IPS-18a (cell line): ENCODE measurements around the gene CERCAM.
"Not testable (repeated sequence)": the region's sequence is repeated elsewhere in the genome, so short reads cannot be mapped to it uniquely, and the experiment has no call there.

Experiments used
- H3K27ac ChIP-seq: one replicate; pipeline ENCODE4 v1.5.1; 2013; ENCODE audit warnings: low read length
- H3K27me3 ChIP-seq: one replicate; pipeline ENCODE4 v1.6.1; 2013; ENCODE audit warnings: mild to moderate bottlenecking, low read length; ENCODE audit not compliant: control insufficient read depth, insufficient read depth
- H3K36me3 ChIP-seq: one replicate; pipeline ENCODE4 v1.6.1; 2013; ENCODE audit warnings: low read depth, low read length; ENCODE audit not compliant: control insufficient read depth
- H3K4me1 ChIP-seq: one replicate; pipeline ENCODE4 v1.6.1; 2013; ENCODE audit warnings: low read depth, low read length; ENCODE audit not compliant: control insufficient read depth
- H3K4me3 ChIP-seq: one replicate; pipeline ENCODE4 v1.5.1; 2013; ENCODE audit warnings: low read length
- H3K9ac ChIP-seq: one replicate; pipeline ENCODE4 v1.6.1; 2013; ENCODE audit warnings: mild to moderate bottlenecking, low read length, moderate library complexity
- H3K9me3 ChIP-seq: one replicate; pipeline ENCODE4 v1.6.1; 2013; ENCODE audit warnings: low read depth, low read length; ENCODE audit not compliant: control insufficient read depth

CERCAM gene

DNA sequence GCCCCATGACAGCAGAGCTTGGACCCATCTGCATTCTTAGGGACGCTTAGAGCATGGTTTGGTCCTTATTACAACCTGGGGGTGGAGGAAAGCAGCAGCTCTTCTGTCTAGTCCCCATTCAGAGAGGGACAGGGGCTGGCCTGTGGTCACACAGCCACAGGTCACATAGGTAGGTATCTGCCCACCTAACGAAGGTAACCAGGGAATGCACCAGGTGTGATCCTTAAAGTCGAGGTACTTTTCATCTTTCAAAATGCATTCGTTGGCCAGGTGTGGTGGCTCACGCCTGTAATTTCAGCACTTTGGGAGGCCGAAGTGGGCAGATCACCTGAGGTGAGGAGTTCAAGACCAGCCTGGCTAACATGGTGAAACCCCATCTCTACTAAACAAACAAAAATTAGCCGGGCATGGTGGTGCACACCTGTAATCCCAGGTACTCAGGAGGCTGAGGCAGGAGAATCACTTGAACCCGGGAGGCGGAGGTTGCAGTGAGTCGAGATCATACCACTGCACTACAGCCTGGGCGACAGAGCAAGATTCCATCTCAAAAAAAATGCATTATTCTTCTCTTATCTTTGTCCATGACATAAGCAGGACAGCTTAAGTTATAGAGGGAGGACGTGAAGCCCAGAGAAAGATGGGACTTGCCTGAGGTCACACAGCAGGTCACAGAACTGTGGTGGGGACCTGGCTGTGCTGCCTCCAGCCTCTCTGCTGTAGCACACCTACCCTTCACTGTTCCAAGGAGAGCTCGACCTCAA, 1.5 kb downstream of the CERCAM start:
- not testable (repeated sequence) for H3K4me1 ChIP-seq, H3K27ac ChIP-seq, H3K9ac ChIP-seq, H3K36me3 ChIP-seq, H3K9me3 ChIP-seq, H3K4me3 ChIP-seq
- peaks cover 47% of the 10 kb centered on the region for H3K27me3 ChIP-seq

DNA sequence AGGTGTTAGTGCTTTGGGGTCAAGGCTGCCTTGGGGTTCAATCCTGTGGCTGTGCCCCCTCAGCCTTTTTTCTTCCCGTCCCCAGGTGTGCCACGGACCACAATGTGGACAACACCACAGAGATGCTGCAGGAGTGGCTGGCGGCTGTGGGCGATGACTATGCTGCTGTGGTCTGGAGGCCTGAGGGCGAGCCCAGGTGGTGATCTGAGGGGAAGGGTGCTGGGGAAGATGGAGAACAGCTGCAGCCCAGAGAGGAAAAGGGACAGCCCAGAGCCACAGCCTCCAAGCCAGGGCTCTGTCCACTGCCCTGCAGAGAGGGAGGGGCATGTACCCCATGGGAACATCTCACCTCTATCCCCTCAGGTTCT, 2.1 kb downstream of the CERCAM start:
- no peak overlapping the region for H3K9ac ChIP-seq
- no peaks in the 10 kb centered on the region for H3K36me3 ChIP-seq
- H3K27me3 ChIP-seq, result peaks cover 41% of the 10 kb centered on the region
- H3K9me3 ChIP-seq, result no peaks in the 10 kb centered on the region
- H3K4me3 ChIP-seq, result no peak overlapping the region
- peaks cover 6% of the 10 kb centered on the region for H3K4me1 ChIP-seq
- no peak overlapping the region for H3K27ac ChIP-seq

DNA sequence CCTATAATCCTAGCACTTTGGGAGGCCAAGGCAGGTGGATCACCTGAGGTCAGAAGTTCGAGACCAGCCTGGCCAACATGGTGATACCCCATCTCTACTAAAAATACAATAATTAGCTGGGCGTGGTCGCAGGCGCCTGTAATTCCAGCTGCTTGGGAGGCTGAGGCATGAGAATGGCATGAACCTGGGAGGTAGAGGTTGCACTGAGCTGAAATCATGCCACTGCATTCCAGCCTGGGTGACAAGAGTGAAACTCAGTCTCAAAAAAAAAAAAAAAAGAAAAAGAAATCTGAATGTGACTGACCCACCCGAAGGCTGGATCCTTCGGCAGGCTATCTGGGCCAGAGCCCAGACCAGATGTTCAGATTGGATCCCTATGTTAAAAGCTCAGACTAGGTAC, 2.7 kb downstream of the CERCAM start:
- not testable (repeated sequence) for H3K36me3 ChIP-seq, H3K9me3 ChIP-seq, H3K9ac ChIP-seq, H3K27ac ChIP-seq, H3K4me1 ChIP-seq, H3K4me3 ChIP-seq
- peaks cover 41% of the 10 kb centered on the region for H3K27me3 ChIP-seq

DNA sequence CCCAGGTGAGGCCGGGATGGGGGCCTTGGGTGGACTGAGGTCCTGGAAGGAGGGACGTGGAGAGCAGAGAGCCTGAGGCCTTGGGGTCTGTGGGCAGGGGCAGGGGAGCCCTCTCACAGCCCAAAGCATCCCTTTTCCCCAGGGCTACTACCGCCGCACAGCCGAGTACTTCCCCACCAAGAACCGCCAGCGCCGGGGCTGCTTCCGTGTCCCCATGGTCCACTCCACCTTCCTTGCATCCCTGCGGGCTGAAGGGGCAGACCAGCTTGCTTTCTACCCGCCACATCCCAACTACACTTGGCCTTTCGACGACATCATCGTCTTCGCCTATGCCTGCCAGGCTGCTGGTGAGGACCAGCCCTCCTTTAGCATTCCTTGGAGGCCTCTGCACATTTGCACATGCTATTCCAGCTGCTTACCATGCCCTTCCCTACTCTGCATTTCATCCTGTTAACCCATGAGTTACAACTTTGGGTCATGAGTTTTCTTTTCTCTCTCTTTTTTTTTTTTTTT, 3.7 kb downstream of the CERCAM start:
- H3K27ac ChIP-seq, result no peak overlapping the region

DNA sequence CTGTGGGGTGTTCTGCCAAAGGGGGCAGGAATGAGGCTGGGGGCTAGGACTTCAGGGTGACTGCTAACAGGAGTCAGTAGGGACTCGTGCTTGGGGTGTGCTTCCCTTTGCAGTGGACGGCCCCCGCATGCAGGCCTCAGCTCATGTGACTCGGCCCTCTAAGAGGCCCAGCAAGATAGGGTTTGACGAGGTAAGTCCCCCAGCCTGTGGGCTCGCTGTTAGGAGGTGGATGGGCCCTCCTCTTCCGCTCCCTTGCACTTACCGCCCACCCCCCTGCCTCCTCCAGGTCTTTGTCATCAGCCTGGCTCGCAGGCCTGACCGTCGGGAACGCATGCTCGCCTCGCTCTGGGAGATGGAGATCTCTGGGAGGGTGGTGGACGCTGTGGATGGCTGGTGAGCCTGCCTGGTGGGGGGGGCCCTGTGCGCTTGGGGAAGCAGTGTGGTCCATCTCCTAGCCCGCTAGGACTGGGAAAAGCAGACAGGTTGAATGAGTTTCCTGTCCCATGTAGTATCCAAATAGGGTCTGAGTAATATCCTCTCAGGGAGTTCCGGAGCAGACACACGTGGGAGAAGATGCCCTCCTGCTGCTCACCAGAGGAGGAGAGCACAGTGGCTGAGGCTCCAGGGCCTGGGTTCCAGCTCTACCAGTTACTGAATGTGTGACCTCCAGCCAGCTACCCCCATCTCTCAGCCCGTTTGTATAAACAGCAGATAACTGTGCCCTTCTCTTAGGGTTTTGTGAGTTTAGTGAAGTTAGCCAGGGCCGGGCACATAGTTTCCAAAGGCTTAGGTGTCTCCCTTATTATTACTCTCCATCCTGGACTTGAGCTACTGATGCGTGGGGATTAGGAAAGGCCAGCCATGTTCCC, 8.2 kb downstream of the CERCAM start:
- Histone ChIP-seq H3K27me3 (no peaks in the 10 kb centered on the region), H3K4me3 (no peak overlapping the region), H3K9me3 (no peaks in the 10 kb centered on the region), H3K9ac (no peak overlapping the region), H3K4me1 (no peaks in the 10 kb centered on the region), H3K36me3 (no peaks in the 10 kb centered on the region), H3K27ac (no peak overlapping the region)

More for the DNA sequence above, 3.7 kb downstream of the CERCAM start:
- H3K27me3 ChIP-seq, result peaks cover 33% of the 10 kb centered on the region
- H3K36me3 ChIP-seq, result no peaks in the 10 kb centered on the region
- H3K4me3 ChIP-seq, result no peak overlapping the region
- H3K4me1 ChIP-seq, result peaks cover 2% of the 10 kb centered on the region
- H3K9ac ChIP-seq, result no peak overlapping the region
- no peaks in the 10 kb centered on the region for H3K9me3 ChIP-seq

DNA sequence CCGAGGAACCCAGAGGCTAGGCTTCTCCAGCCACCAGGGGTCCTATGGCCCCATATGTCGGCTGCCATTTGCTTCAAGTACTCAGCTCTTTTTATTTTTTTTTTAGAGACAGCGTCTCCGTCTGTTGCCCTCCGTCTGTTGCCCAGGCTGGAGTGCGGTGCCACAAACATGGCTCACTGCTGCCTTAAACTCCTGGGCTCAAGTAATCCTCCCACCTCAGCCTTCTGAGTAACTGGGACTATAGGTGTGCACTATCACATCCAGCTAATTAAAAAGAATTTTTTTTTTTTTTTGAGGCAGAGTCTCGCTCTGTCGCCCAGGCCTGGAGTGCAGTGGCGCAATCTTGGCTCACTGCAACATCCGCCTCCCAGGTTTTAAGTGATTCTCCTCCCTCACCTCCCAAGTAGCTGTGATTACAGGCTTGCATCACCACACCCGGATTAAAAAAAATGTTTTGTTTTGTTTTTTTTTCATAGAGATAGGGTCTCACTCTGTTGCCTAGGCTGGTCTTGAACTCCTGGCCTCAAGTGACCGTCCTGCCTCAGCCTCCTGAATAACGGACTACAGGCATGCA, 8.9 kb downstream of the CERCAM start:
- Histone ChIP-seq H3K36me3 (no peaks in the 10 kb centered on the region), H3K4me1 (no peaks in the 10 kb centered on the region), H3K27ac (no peak overlapping the region), H3K27me3 (no peaks in the 10 kb centered on the region), H3K4me3 (no peak overlapping the region), H3K9me3 (no peaks in the 10 kb centered on the region), H3K9ac (no peak overlapping the region)

DNA sequence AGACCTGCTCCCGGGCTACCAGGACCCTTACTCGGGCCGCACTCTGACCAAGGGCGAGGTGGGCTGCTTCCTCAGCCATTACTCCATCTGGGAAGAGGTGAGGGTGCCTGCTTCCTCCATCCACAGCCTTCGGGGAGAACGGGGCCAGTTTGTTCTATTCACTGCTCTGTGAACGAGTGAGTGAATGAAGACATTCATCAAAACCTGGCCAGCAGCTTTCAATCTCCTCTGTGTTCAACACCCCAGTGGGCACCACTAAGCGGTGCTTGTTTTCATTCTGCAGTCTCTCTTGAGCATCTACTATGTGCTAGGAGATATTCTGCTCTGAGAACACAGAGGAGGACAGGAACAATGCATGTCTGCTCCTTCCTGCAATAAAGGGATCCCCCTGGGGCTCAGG, 10.6 kb downstream of the CERCAM start:
- no peaks in the 10 kb centered on the region for H3K9me3 ChIP-seq
- no peak overlapping the region for H3K9ac ChIP-seq
- H3K27me3 ChIP-seq, result no peaks in the 10 kb centered on the region

DNA sequence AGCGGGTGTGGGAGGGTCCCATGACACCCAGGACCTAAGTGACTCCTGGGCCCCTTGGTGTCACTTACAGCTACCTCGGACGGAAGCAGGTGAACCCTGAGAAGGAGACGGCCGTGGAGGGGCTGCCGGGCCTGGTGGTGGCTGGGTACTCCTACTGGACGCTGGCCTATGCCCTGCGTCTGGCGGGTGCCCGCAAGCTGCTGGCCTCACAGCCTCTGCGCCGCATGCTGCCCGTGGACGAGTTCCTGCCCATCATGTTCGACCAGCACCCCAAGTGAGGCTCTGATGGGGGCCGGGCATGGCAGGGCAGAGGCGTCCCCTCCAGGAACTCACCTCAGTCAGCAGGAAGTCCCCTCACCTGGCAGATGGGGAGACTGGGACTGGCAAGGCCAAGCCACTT, 13.7 kb downstream of the CERCAM start:
- H3K36me3 ChIP-seq, result no peaks in the 10 kb centered on the region
- H3K4me1 ChIP-seq, result no peaks in the 10 kb centered on the region
- no peaks in the 10 kb centered on the region for H3K27me3 ChIP-seq
- no peak overlapping the region for H3K9ac ChIP-seq
- no peak overlapping the region for H3K4me3 ChIP-seq
- H3K27ac ChIP-seq, result no peak overlapping the region
- no peaks in the 10 kb centered on the region for H3K9me3 ChIP-seq

More for the DNA sequence above, 10.6 kb downstream of the CERCAM start:
- Histone ChIP-seq H3K4me3 (no peak overlapping the region), H3K27ac (no peak overlapping the region), H3K4me1 (no peaks in the 10 kb centered on the region), H3K36me3 (no peaks in the 10 kb centered on the region)

DNA sequence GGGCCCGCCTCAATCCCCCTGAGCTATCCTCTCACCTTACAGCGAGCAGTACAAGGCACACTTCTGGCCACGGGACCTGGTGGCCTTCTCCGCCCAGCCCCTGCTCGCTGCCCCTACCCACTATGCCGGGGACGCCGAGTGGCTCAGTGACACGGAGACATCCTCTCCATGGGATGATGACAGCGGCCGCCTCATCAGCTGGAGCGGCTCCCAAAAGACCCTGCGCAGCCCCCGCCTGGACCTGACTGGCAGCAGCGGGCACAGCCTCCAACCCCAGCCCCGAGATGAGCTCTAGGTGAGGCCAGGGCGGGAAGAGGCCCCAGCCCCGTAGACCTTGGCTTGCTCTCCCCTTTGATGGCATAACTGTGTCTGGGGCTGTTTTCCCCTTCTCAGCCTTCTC, 15.0 kb downstream of the CERCAM start:
- no peaks in the 10 kb centered on the region for H3K4me1 ChIP-seq
- H3K27me3 ChIP-seq, result no peaks in the 10 kb centered on the region
- H3K27ac ChIP-seq, result no peak overlapping the region
- no peak overlapping the region for H3K4me3 ChIP-seq
- no peaks in the 10 kb centered on the region for H3K9me3 ChIP-seq
- H3K9ac ChIP-seq, result no peak overlapping the region
- H3K36me3 ChIP-seq, result no peaks in the 10 kb centered on the region

DNA sequence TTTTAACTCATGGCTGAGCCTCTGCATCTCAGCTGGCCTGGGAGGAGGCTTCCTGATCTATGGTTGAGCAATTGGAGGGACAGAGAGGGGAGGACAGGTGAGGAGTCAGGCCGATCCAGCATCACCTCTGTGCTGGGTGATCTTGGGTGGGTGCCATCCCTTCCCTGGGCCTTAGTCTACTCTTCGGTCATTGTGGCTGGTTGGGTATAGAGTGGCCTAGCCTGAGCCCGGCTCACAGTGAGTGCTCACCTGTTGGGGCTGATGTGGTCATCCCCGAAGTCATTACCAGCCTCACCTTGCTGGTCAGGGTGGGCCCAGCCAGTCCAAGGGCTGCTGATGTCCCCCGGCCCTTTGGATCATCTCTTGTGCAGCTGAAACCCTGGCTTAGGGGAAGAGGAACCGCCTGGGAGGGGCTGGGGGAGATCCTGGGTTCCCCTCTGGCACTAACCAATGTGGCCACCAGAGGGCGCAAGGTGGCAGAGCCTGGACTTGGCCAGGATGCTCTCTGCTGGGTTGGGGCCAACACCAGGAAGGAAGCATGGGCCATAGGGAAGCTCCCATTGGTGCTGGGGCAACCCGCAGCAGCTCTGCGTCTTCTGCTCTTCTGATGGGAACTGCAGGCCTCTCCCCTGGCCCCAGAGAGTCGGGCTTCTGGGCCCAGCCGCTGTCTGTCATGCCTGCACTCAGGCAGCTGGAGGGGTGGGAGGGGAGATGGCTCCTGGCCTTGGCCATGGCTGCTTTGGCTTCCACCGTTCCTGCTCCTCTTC, 17.9 kb downstream of the CERCAM start:
- Histone ChIP-seq H3K9ac (no peak overlapping the region), H3K4me3 (no peak overlapping the region), H3K36me3 (no peaks in the 10 kb centered on the region), H3K4me1 (no peaks in the 10 kb centered on the region), H3K27me3 (no peaks in the 10 kb centered on the region), H3K9me3 (no peaks in the 10 kb centered on the region), H3K27ac (no peak overlapping the region)

DNA sequence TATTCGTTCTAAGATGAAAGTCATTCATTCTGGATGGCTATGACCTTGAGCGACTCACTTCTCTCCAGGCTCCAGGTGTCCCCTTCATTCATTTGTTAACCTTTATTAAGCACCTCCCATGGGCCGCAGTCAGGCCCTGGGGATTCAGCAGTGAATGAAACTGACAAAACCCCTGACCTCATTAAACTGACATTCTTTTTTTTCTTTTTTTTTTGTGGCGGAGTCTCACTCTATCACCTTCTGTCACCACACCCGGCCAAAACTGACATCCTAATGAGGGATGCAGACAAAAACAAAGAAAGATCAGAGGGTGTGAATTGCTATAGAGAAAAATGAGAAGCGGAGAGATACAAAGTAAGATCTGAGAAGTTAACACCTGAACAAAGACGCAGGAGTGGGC, 18.6 kb downstream of the CERCAM start:
- Histone ChIP-seq H3K9ac (no peak overlapping the region), H3K27me3 (no peaks in the 10 kb centered on the region), H3K4me3 (no peak overlapping the region), H3K36me3 (no peaks in the 10 kb centered on the region), H3K4me1 (no peaks in the 10 kb centered on the region), H3K27ac (no peak overlapping the region), H3K9me3 (no peaks in the 10 kb centered on the region)
